ENCODE results near the gene CC2D1A.

The CC2D1A gene

GRCh38 chr19:13956365-13956744 lies 50.4 kb downstream of the CC2D1A start:
- no peaks in the 10 kb centered on the region for H3K9me2 ChIP-seq (replicated peaks; ENCODE audit: insufficient read depth, low read length)
- H4K20me1 ChIP-seq (ENCODE audit: insufficient read depth, low read length), result no peaks in the 10 kb centered on the region
- TF ChIP-seq EZH2 (optimal IDR thresholded peaks at IDR 0.05; ENCODE audit: low read depth, low read length) (no peak), CTCF (IDR thresholded peaks at IDR 0.05; ENCODE audit: low read length) (no peak), EZH2phosphoT487 (IDR thresholded peaks at IDR 0.05; ENCODE audit: low read length) (no peak)
- H3K36me3 ChIP-seq (replicated peaks; ENCODE audit: insufficient read depth, low read length), result no peaks in the 10 kb centered on the region
- no peak overlapping the region for H3K4me3 ChIP-seq (ENCODE audit: low read length)
- no peak overlapping the region for H3K9ac ChIP-seq (ENCODE audit: low read length)
- DNase-seq, result no peak
- H2AFZ ChIP-seq (ENCODE audit: low read length), result no peak overlapping the region
- H3K27ac ChIP-seq (ENCODE audit: low read length), result no peak overlapping the region
- H3K4me1 ChIP-seq (ENCODE audit: low read length), result peaks cover 10% of the 10 kb centered on the region
- no peak overlapping the region for H3K4me2 ChIP-seq (ENCODE audit: low read depth, low read length)
- H3K79me2 ChIP-seq (ENCODE audit: low read length), result peaks cover 21% of the 10 kb centered on the region
- H3K27me3 ChIP-seq (replicated peaks; ENCODE audit: insufficient read depth, low read length), result no peaks in the 10 kb centered on the region
- H3F3A ChIP-seq (ENCODE audit: insufficient read depth, low read length), result no peaks in the 10 kb centered on the region
- H3K9me3 ChIP-seq (replicated peaks; ENCODE audit: insufficient read depth, low read length), result no peaks in the 10 kb centered on the region

- DNase-seq, result no peak
- Histone ChIP-seq H3K9ac (ENCODE audit: low read length) (no peak overlapping the region), H3K79me2 (ENCODE audit: low read length) (peaks cover 21% of the 10 kb centered on the region), H3F3A (ENCODE audit: insufficient read depth, low read length) (no peaks in the 10 kb centered on the region), H3K9me3 (replicated peaks; ENCODE audit: insufficient read depth, low read length) (no peaks in the 10 kb centered on the region), H3K27ac (ENCODE audit: low read length) (no peak overlapping the region), H4K20me1 (ENCODE audit: insufficient read depth, low read length) (no peaks in the 10 kb centered on the region), H3K27me3 (replicated peaks; ENCODE audit: insufficient read depth, low read length) (no peaks in the 10 kb centered on the region), H3K4me2 (ENCODE audit: low read depth, low read length) (no peak overlapping the region), H3K36me3 (replicated peaks; ENCODE audit: insufficient read depth, low read length) (no peaks in the 10 kb centered on the region), H3K9me2 (replicated peaks; ENCODE audit: insufficient read depth, low read length) (no peaks in the 10 kb centered on the region), H2AFZ (ENCODE audit: low read length) (no peak overlapping the region), H3K4me1 (ENCODE audit: low read length) (peaks cover 7% of the 10 kb centered on the region), H3K4me3 (ENCODE audit: low read length) (no peak overlapping the region)
- no peak for TF ChIP-seq EZH2 (optimal IDR thresholded peaks at IDR 0.05; ENCODE audit: low read depth, low read length)
- TF ChIP-seq CTCF (IDR thresholded peaks at IDR 0.05; ENCODE audit: low read length), result no peak
- TF ChIP-seq EZH2phosphoT487 (IDR thresholded peaks at IDR 0.05; ENCODE audit: low read length), result no peak
Measured at GRCh38 chr19:13957051-13957450, 51.0 kb downstream of the CC2D1A start.

GRCh38 chr19:13958043-13958442 lies 52.0 kb downstream of the CC2D1A start:
- H3K4me1 ChIP-seq (ENCODE audit: low read length), result peaks cover 7% of the 10 kb centered on the region
- no peak overlapping the region for H3K27ac ChIP-seq (ENCODE audit: low read length)
- H2AFZ ChIP-seq (ENCODE audit: low read length), result no peak overlapping the region
- H3K27me3 ChIP-seq (replicated peaks; ENCODE audit: insufficient read depth, low read length), result no peaks in the 10 kb centered on the region
- no peaks in the 10 kb centered on the region for H3F3A ChIP-seq (ENCODE audit: insufficient read depth, low read length)
- H3K4me2 ChIP-seq (ENCODE audit: low read depth, low read length), result no peak overlapping the region
- no peaks in the 10 kb centered on the region for H3K36me3 ChIP-seq (replicated peaks; ENCODE audit: insufficient read depth, low read length)
- no peak overlapping the region for H3K4me3 ChIP-seq (ENCODE audit: low read length)
- DNase-seq, result no peak
- no peaks in the 10 kb centered on the region for H3K9me3 ChIP-seq (replicated peaks; ENCODE audit: insufficient read depth, low read length)
- no peaks in the 10 kb centered on the region for H3K9me2 ChIP-seq (replicated peaks; ENCODE audit: insufficient read depth, low read length)
- no peak for TF ChIP-seq EZH2 (optimal IDR thresholded peaks at IDR 0.05; ENCODE audit: low read depth, low read length)
- no peak for TF ChIP-seq CTCF (IDR thresholded peaks at IDR 0.05; ENCODE audit: low read length)
- no peak for TF ChIP-seq EZH2phosphoT487 (IDR thresholded peaks at IDR 0.05; ENCODE audit: low read length)
- H3K79me2 ChIP-seq (ENCODE audit: low read length), result peaks cover 16% of the 10 kb centered on the region
- H4K20me1 ChIP-seq (ENCODE audit: insufficient read depth, low read length), result no peaks in the 10 kb centered on the region
- no peak overlapping the region for H3K9ac ChIP-seq (ENCODE audit: low read length)

All from MM.1S (cell line).